Loucy (cell line): ENCODE measurements around the gene WFDC8.

Experiments used
- H2AFZ ChIP-seq: fragments of 200-600 bp; sonication (generic); 2 replicates; pipeline ENCODE4 v1.6.0; 2016; ENCODE audit warnings: antibody characterized with exemption, mild to moderate bottlenecking, low read length, moderate library complexity
- H3F3A ChIP-seq: fragments of 200-600 bp; 2 replicates; pipeline ENCODE4 v1.6.0; 2016; ENCODE audit warnings: antibody characterized with exemption, low read depth, mild to moderate bottlenecking
- H3K27me3 ChIP-seq: fragments of 200-600 bp; sonication (generic); 2 replicates; pipeline ENCODE4 v1.6.1; 2014; ENCODE audit warnings: low read length, mild to moderate bottlenecking; ENCODE audit not compliant: insufficient read depth, poor library complexity, severe bottlenecking
- H3K36me3 ChIP-seq: fragments of 200-600 bp; sonication (generic); 2 replicates; pipeline ENCODE4 v1.6.1; 2016; ENCODE audit warnings: low read length; ENCODE audit not compliant: insufficient read depth
- H3K4me1 ChIP-seq: fragments of 200-600 bp; sonication (generic); 2 replicates; pipeline ENCODE4 v1.5.1; 2014; ENCODE audit warnings: low read length, mild to moderate bottlenecking; ENCODE audit not compliant: insufficient read depth, poor library complexity, severe bottlenecking
- H3K4me2 ChIP-seq: fragments of 200-600 bp; sonication (generic); 2 replicates; pipeline ENCODE4 v1.6.0; 2014; ENCODE audit warnings: antibody characterized with exemption, low read length, low read depth, mild to moderate bottlenecking; ENCODE audit not compliant: poor library complexity, severe bottlenecking
- H3K4me3 ChIP-seq: fragments of 200-600 bp; sonication (generic); 2 replicates; pipeline ENCODE4 v1.5.1; 2014; ENCODE audit warnings: low read length, mild to moderate bottlenecking, mixed read lengths; ENCODE audit not compliant: poor library complexity, severe bottlenecking
- H3K79me2 ChIP-seq: fragments of 200-600 bp; sonication (generic); 2 replicates; pipeline ENCODE4 v1.6.1; 2014; ENCODE audit warnings: low read length; ENCODE audit not compliant: insufficient read depth
- H3K9ac ChIP-seq: fragments of 200-600 bp; sonication (generic); 2 replicates; pipeline ENCODE4 v1.6.0; 2014; ENCODE audit warnings: mild to moderate bottlenecking, low read depth, low read length, moderate library complexity; ENCODE audit not compliant: poor library complexity, severe bottlenecking
- H3K9me2 ChIP-seq: fragments of 200-600 bp; sonication (generic); replicated peaks from 2 replicates; pipeline ENCODE4 v1.6.1; 2016; ENCODE audit warnings: low read depth, low read length, mixed read lengths
- H3K9me3 ChIP-seq: fragments of 200-600 bp; sonication (generic); 2 replicates; pipeline ENCODE4 v1.6.1; 2014; ENCODE audit warnings: mild to moderate bottlenecking, antibody characterized with exemption, low read length, low read depth; ENCODE audit not compliant: insufficient read depth
- H4K20me1 ChIP-seq: fragments of 200-600 bp; sonication (generic); 2 replicates; pipeline ENCODE4 v1.6.0; 2014; ENCODE audit warnings: antibody characterized with exemption, low read length, mild to moderate bottlenecking; ENCODE audit not compliant: insufficient read depth, poor library complexity, severe bottlenecking
- EZH2phosphoT487 ChIP-seq: fragments of 200-600 bp; IDR thresholded peaks from 2 replicates; pipeline ENCODE4 v1.6.1; 2018; ENCODE audit warnings: antibody characterized with exemption, mild to moderate bottlenecking, moderate library complexity, borderline replicate concordance
- TF ChIP-seq, protein P1 (sequence below): fragments of 200-600 bp; sonication (generic); conservative IDR thresholded peaks from 2 replicates; pipeline ENCODE4 v1.5.1; 2014; ENCODE audit warnings: mild to moderate bottlenecking, antibody characterized with exemption, low read length

WFDC8 gene

DNA sequence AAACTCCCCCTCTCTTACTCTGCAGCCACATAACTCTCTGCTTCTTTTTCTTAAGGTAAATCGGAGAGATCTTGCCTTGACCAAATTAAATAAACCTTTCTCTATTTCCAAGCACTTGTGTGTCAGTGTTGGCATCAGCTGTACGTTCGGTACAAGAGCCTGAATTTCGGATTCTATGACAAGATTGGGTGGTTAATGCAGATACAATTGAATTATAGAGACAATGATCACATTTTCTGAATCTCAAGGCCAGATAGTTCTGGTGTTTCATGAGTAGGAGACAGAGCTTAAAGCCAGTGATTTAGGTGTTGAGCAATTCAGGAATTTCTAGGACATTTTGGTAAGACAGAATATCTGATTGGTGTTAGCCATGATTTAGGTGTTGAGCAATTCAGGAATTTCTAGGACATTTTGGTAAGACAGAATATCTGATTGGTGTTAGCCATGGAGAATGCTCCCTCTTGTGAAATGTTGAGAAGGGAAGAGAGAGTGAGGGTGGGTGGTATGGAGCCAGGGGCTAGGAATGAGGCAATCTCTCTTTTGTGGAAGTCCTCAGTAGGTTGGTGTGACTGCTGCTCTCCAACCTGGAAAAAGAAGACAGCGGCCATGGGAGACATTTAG lies 68.7 kb downstream of the WFDC8 start:
- Histone ChIP-seq H3K4me1 (no peaks in the 10 kb centered on the region), H3K79me2 (no peaks in the 10 kb centered on the region), H3K27me3 (no peaks in the 10 kb centered on the region), H3K4me3 (no peak overlapping the region), H3K36me3 (no peaks in the 10 kb centered on the region), H4K20me1 (no peaks in the 10 kb centered on the region), H3K9me3 (no peaks in the 10 kb centered on the region), H3K9me2 (no peaks in the 10 kb centered on the region), H3K4me2 (no peak overlapping the region), H3K9ac (no peak overlapping the region), H2AFZ (no peak overlapping the region), H3F3A (no peaks in the 10 kb centered on the region)
- TF ChIP-seq EZH2phosphoT487: no peak
- TF ChIP-seq, protein P1, sequence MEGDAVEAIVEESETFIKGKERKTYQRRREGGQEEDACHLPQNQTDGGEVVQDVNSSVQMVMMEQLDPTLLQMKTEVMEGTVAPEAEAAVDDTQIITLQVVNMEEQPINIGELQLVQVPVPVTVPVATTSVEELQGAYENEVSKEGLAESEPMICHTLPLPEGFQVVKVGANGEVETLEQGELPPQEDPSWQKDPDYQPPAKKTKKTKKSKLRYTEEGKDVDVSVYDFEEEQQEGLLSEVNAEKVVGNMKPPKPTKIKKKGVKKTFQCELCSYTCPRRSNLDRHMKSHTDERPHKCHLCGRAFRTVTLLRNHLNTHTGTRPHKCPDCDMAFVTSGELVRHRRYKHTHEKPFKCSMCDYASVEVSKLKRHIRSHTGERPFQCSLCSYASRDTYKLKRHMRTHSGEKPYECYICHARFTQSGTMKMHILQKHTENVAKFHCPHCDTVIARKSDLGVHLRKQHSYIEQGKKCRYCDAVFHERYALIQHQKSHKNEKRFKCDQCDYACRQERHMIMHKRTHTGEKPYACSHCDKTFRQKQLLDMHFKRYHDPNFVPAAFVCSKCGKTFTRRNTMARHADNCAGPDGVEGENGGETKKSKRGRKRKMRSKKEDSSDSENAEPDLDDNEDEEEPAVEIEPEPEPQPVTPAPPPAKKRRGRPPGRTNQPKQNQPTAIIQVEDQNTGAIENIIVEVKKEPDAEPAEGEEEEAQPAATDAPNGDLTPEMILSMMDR: no peak

- no peaks in the 10 kb centered on the region for H3K9me2 ChIP-seq
- no peaks in the 10 kb centered on the region for H3K36me3 ChIP-seq
- no peaks in the 10 kb centered on the region for H3F3A ChIP-seq
- H3K4me1 ChIP-seq: no peaks in the 10 kb centered on the region
- no peaks in the 10 kb centered on the region for H4K20me1 ChIP-seq
- H3K4me2 ChIP-seq: no peak overlapping the region
- H3K4me3 ChIP-seq: no peak overlapping the region
- no peak for TF ChIP-seq EZH2phosphoT487
- TF ChIP-seq, protein P1: no peak
- no peaks in the 10 kb centered on the region for H3K27me3 ChIP-seq
- no peak overlapping the region for H2AFZ ChIP-seq
- no peaks in the 10 kb centered on the region for H3K79me2 ChIP-seq
- H3K9ac ChIP-seq: no peak overlapping the region
- no peaks in the 10 kb centered on the region for H3K9me3 ChIP-seq
Observed at GRCh38 chr20:45509091-45509490, 70.0 kb downstream of the WFDC8 start.

GRCh38 chr20:45508068-45508886 lies 70.8 kb downstream of the WFDC8 start:
- no peak overlapping the region for H2AFZ ChIP-seq
- no peaks in the 10 kb centered on the region for H3F3A ChIP-seq
- no peak overlapping the region for H3K9ac ChIP-seq
- H4K20me1 ChIP-seq: no peaks in the 10 kb centered on the region
- no peaks in the 10 kb centered on the region for H3K9me2 ChIP-seq
- H3K4me1 ChIP-seq: no peaks in the 10 kb centered on the region
- H3K36me3 ChIP-seq: no peaks in the 10 kb centered on the region
- H3K4me3 ChIP-seq: no peak overlapping the region
- H3K9me3 ChIP-seq: no peaks in the 10 kb centered on the region
- H3K79me2 ChIP-seq: no peaks in the 10 kb centered on the region
- no peak overlapping the region for H3K4me2 ChIP-seq
- no peak for TF ChIP-seq EZH2phosphoT487
- TF ChIP-seq, protein P1: no peak
- no peaks in the 10 kb centered on the region for H3K27me3 ChIP-seq
